Prostate gland (tissue), 2 donors: ENCODE measurements around the gene SERF1B. TPM values are rescaled to one million over a fixed set of nuclear protein-coding genes. Genes with fewer than 3 reads are reported as not detected.
"Not testable (repeated sequence)": the region's sequence is repeated elsewhere in the genome, so short reads cannot be mapped to it uniquely, and the experiment has no call there.

Experiments
- DNase-seq: peaks from one replicate; pipeline ENCODE4 v3.0.0-alpha.2; 2019; ENCODE audit warnings: low spot score
- H3K27ac ChIP-seq, 2 donors: fragments of 200-600 bp; sonication (generic); 2 replicates each; pipeline ENCODE4 v1.5.1; 2017 to 2019
- H3K27me3 ChIP-seq: fragments of 200-600 bp; sonication (generic); replicated peaks from 2 replicates; pipeline ENCODE4 v1.5.1; 2019; ENCODE audit not compliant: insufficient read depth
- H3K36me3 ChIP-seq, 2 donors: fragments of 200-600 bp; sonication (generic); 1 replicate in 1 of 2; 2 replicates in 1 of 2; pipeline versions ENCODE4 v1.5.1 to v1.8.1; 2017 to 2019
- H3K4me1 ChIP-seq: fragments of 200-600 bp; sonication (generic); replicated peaks from 2 replicates; pipeline ENCODE4 v1.5.1; 2019
- H3K4me3 ChIP-seq, 2 donors: fragments of 200-600 bp; sonication (generic); 2 replicates each; pipeline ENCODE4 v1.5.1; 2017 to 2019
- H3K9me3 ChIP-seq: fragments of 200-600 bp; sonication (generic); 2 replicates; pipeline ENCODE4 v1.5.1; 2017
- WGBS: methylation state at CpG from one replicate; pipeline ENCODE4 v1.1.5; 2018; 5-methylcytosine and 5-hydroxymethylcytosine counted together
- intact Hi-C: fragments of 100-400 bp; cut with DNase I; formaldehyde crosslinking; loops from one replicate; pipeline ENCODE4 v1.14.2; 2022
- total RNA-seq, 2 donors: library from RNA; depleted of rRNA; stranded (reverse); fragments of >200 nt; gene quantifications; one replicate each; pipeline ENCODE4 v1.1.0, GENCODE V29; 2016

The SERF1B gene
- 10 to 100 TPM; 45.8 to 61.5 TPM for total RNA-seq

DNA sequence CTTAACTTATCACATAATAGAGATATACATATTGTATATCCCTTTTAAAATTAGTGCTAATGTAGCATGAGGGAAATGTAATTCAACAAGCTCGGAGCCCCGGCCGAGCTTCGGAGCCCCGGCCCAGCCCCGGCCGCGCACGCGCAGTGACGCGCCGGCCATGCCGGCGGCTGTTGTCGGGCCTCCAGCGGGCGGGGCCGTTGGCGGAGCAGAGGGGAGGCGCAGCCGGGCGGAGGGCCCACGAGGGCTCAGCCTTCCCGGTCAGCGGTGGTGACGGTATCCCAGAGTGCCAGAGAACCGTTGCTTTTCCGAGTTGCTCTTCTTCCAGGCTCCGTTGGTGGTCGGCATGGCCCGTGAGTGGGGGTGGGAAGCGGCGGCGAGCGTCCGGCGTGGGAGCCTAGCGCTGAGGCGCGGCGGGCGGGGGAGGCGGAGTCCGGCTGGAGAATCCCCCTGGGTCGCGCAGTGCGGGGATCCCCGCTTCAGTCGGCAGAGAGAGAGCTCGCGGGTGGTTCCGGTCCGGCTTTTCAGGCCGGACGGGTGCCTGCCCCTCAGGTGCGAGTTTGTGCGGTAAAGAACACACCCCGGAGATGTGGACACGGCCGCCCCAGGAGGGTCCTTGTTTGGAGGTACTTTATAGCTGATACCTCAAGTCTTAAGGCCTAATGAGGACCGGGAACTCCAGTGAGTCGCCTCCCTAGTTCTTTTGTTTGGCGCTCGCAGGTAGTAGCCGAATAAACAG lies at the start of gene SERF1B:
SERF1B (plus strand) TSS at position 146 of the 739 bp plus-strand sequence; CDS start at position 347, 201 bp downstream.
- DNase-seq: not testable (repeated sequence)
- no CpG with 5 or more reads among the region's 66 CpGs for WGBS

DNA sequence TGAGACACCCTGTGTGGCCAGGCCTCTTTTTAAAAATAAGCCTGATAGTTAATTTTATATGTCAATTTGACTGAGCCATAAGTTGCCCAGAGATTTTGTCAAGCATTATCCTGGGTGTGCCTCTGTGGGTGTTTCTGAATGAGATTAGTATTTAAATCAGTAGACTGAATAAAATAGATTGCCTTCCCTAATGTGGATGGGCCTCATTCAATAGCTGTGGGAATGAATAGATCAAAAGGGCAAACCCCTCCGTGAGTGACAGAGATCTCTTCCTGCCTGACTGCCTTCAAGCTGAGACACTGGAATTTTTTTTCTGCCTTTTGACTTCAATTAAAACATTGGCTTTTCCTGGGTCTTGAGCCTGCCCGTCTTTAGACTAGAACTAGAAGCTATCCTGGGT lies 33.3 kb upstream of the SERF1B start:
- H3K27ac ChIP-seq, H3K9me3 ChIP-seq, H3K4me1 ChIP-seq, H3K36me3 ChIP-seq, intact Hi-C loops, H3K27me3 ChIP-seq, H3K4me3 ChIP-seq, DNase-seq: not testable (repeated sequence)
- no CpG with 5 or more reads among the region's 2 CpGs for WGBS

More for the DNA sequence above, at the start of gene SERF1B:
- H3K36me3 ChIP-seq, H3K4me3 ChIP-seq, H3K9me3 ChIP-seq, intact Hi-C loops, H3K27ac ChIP-seq, H3K4me1 ChIP-seq, H3K27me3 ChIP-seq: not testable (repeated sequence)

DNA sequence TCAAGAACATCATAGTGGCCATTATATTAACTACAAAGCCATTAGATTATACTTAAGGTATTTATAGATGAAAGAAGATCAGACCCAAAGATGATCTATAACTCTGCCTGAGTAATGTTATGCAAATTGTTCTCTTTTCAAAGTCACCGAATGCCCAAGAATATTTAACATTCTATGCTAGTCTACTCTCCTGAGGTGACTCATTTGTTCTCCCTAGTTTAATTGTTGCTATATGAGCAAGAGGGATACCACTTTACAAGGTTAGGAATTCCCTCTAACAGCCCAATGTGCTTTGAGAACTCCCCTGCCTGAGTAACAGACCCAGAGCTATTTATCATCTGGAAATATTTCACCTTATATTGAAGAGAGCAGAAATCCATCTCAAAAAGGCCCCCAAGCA lies 29.5 kb upstream of the SERF1B start:
- DNase-seq, H3K9me3 ChIP-seq, intact Hi-C loops, H3K36me3 ChIP-seq, H3K27me3 ChIP-seq, H3K27ac ChIP-seq, H3K4me1 ChIP-seq, H3K4me3 ChIP-seq: not testable (repeated sequence)
- no CpG with 5 or more reads among the region's 1 CpG for WGBS

DNA sequence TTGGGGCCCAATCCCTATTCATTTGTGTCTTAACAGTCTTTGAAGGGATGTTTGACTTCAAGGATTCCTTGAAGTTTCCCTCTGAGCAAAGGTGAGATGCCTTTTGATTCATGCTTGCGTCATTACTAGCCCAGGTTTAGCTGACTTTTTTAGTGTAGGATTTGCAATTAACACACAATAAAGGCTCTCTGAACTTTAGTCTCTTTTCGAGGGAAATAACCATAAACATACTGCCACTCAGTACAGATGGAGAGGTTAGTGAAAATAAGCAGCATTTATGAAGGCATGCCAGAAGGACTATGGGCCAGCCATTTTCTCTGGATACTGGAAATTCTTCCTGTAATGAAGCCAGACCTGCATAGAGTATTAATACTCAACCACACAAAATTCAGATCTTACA lies 4.4 kb upstream of the SERF1B start:
- not testable (repeated sequence) for DNase-seq

DNA sequence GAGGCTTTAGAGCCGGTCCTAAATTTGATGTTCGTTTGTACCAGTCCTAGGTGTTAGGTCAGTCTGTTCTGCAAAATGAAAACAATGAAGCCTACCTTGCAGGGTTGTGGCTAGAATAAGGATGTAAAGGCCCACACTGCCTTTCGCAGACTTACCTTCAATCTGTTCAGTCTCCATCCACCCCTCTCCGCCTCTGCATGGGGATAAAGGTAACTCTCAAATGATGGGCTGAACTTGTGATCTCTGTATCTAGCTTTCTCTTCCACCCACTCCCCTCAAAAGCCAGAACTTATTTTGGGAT lies 744 bp downstream of the SERF1B start:
- intact Hi-C loops, H3K36me3 ChIP-seq, H3K4me1 ChIP-seq, DNase-seq, H3K9me3 ChIP-seq, H3K4me3 ChIP-seq, H3K27ac ChIP-seq, H3K27me3 ChIP-seq: not testable (repeated sequence)
- no CpG with 5 or more reads among the region's 4 CpGs for WGBS

More for the DNA sequence above, 4.4 kb upstream of the SERF1B start:
- H3K4me3 ChIP-seq, H3K27me3 ChIP-seq, H3K36me3 ChIP-seq, H3K27ac ChIP-seq, H3K4me1 ChIP-seq, intact Hi-C loops, H3K9me3 ChIP-seq: not testable (repeated sequence)
- WGBS: no CpG with 5 or more reads among the region's 2 CpGs

DNA sequence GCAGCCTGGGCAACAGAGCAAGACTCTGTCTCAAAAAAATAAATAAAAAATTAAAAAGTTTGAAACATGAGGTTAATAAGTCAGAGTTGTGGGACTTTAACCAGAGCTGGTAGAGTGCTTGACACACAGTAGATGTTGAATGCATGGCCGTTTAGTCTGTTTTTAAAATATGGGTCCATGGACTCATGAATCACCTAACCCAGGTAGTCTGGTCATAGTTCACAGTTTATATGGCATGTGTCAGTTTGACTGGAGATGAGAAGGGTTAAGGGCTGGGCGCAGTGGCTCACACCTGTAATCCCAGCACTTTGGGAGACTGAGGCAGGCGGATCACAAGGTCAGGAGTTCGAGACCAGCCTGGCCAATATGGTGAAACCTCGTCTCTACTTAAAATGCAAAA lies 6.2 kb downstream of the SERF1B start:
- no CpG with 5 or more reads among the region's 5 CpGs for whole genome bisulfite sequencing
- H3K27me3 ChIP-seq, intact Hi-C loops, H3K4me3 ChIP-seq, H3K36me3 ChIP-seq, H3K27ac ChIP-seq, DNase-seq, H3K9me3 ChIP-seq, H3K4me1 ChIP-seq: not testable (repeated sequence)

DNA sequence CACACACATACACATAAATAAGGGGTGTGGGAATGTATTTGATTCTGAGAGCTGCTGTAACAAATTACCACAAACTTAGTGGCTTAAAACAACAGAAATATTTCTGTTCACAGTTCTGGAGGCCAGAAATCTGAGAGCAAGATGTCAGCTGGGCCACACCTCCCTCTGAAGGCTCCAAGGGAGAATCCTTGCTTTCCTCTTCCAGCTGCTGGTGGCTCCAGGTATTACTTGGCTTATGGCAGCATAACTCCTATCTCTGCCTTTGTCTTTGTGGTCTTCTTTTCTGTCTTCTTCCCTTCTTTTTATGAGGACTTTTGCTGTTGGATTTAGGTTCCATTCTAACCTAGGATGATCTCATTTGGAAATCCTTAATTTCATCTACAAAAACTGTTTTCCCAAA lies 16.4 kb downstream of the SERF1B start:
- H3K36me3 ChIP-seq, H3K27ac ChIP-seq, H3K27me3 ChIP-seq, H3K9me3 ChIP-seq, DNase-seq, H3K4me3 ChIP-seq, H3K4me1 ChIP-seq, intact Hi-C loops: not testable (repeated sequence)

DNA sequence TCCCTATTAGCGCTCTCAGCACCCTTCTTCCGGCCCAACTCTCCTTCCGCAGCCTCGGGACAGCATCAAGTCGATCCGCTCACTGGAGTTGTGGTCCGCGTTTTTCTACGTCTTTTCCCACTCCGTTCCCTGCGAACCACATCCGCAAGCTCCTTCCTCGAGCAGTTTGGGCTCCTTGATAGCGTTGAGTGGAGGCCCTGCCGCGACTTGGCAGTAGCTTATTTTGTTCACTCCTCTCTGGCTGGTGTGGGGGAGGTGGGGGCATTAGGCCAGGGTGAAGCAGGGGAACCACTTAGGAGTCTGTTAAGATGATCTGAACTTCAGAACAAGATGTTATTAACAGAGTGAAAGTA lies 24.7 kb downstream of the SERF1B start:
- H3K9me3 ChIP-seq, intact Hi-C loops, H3K27ac ChIP-seq, H3K4me3 ChIP-seq, H3K4me1 ChIP-seq, H3K36me3 ChIP-seq, H3K27me3 ChIP-seq, DNase-seq: not testable (repeated sequence)
- WGBS: no CpG with 5 or more reads among the region's 16 CpGs

DNA sequence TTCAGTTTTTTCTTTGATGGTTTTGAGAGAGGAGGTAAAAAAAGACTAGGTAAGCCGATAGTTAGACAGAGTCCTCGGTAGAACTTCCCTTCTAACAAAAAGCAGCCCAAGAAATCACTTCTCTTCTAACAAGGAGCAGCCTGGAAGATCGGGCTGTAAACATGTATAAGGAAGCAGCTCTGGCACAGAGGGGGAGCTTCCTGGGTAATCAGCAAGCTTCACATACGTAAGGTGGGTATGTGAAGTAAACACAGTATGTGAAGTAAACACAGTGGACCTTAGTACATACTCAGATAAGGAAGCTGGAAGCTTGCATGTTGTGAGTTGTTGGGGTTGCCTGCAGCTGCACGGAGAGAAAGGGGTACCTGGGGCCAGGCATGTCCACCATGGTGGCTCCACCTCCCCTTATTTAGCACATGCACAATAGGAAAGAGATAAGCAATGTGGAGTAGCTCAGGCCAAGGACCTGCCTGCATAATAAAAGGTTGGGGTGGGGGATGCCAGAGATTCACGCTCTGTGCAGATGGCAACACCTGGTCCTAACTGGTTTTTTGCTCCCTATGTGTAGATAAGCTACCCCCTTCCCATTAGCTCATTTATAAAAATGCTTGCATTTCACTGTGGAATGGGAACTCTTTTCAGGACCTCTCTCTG lies 31.4 kb downstream of the SERF1B start:
- WGBS: no CpG with 5 or more reads among the region's 6 CpGs
- H3K27me3 ChIP-seq, H3K9me3 ChIP-seq, H3K36me3 ChIP-seq, H3K4me1 ChIP-seq, intact Hi-C loops, H3K27ac ChIP-seq, H3K4me3 ChIP-seq, DNase-seq: not testable (repeated sequence)

DNA sequence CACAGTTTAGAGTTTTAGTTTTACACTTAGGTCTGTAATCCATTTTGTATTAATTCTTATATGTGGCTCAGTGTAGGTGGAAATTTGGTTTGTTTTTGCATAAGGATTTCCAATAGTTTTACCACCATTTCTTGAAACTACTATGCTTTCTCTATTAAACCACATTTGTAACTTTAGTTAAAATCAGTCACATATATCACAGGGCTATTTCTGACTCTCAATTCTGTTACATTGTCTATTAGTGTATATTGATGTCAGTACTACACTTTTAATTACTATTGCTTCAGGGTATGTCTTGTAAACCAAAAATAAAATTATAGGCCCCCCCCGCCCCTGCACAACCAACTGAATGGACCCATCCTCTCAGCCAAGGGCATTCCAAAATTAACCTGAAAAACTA lies 32.1 kb downstream of the SERF1B start:
- DNase-seq, H3K36me3 ChIP-seq, H3K27ac ChIP-seq, intact Hi-C loops, H3K9me3 ChIP-seq, H3K4me1 ChIP-seq, H3K4me3 ChIP-seq, H3K27me3 ChIP-seq: not testable (repeated sequence)
- WGBS: no CpG with 5 or more reads among the region's 1 CpG

DNA sequence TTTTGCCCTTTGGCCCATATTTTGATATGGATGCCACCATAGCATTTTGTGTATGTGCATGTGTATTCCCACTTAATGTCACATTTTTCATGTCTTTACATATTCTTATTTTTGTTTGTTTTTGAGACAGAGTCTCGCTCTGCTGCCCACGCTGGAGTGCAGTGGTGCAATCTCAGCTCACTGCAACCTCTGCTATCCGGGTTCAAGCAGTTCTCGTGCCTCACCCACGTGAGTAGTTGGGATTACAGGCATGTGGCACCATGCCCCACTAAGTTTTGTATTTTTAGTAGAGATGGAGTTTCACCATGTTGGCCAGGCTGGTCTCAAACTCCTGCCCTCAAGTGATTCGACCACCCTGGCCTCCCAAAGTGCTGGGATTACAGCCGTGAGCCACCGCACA lies 52.6 kb downstream of the SERF1B start:
- intact Hi-C loops, H3K36me3 ChIP-seq, H3K4me1 ChIP-seq, H3K4me3 ChIP-seq, H3K9me3 ChIP-seq, H3K27me3 ChIP-seq, DNase-seq, H3K27ac ChIP-seq: not testable (repeated sequence)
- 96% methylated on average over 5 of the region's 8 CpGs for WGBS

DNA sequence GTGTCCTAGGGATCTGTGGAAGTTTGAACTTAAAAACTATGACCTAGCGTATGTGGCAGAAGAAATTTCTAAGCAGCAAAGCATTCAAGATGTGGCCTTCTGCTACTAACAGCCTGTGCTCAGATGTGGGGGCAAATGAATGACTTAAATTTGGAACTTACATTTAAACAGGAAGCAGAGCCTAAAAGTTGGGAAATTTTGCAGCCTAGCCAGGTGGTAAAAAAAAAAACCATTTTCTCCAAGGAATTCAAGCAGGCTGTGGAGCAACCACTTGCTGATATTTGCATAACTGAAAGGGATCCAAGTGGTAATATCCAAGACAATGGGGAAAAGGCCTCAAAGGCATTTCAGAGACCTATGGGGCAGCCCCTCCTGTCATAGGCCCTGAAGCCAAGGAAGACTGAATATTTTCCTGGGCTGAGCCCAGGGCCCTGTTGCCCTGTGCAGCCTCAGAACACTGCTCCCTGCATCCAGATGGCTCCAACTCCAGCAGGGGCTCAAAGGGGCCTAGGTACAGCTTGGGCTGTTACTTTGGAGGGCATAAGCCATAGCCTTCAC lies 63.9 kb downstream of the SERF1B start:
- H3K27me3 ChIP-seq, H3K27ac ChIP-seq, H3K36me3 ChIP-seq, H3K4me1 ChIP-seq, DNase-seq, H3K9me3 ChIP-seq, intact Hi-C loops, H3K4me3 ChIP-seq: not testable (repeated sequence)
- no CpG with 5 or more reads among the region's 1 CpG for WGBS

DNA sequence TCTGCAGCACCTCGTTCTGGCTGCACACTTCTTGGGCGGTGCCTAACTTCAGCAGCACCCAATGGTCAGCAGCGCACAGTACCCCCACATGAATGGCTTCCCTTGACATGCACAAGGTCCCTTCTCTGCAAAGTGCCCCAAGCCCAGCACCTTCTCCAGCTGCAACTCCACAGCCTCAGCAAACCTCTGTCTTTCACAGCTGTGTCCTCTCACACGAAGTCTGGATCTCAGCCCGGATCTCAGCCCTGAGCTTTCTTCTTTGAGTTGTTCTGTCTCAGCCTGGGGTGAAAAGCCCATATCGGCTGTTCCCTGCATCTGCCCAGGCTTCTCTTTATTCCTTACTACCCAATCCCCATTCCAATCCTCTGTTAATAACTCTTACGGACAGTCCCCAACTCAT lies 66.7 kb downstream of the SERF1B start:
- H3K4me1 ChIP-seq, H3K4me3 ChIP-seq, intact Hi-C loops, H3K27me3 ChIP-seq, H3K27ac ChIP-seq, H3K36me3 ChIP-seq, H3K9me3 ChIP-seq, DNase-seq: not testable (repeated sequence)
- no CpG with 5 or more reads among the region's 7 CpGs for WGBS
